NCI-H526 treated with DMSO at 0.1 percent for 48 hours (cell line): Measurements from ENCODE around the gene CACTIN.
A peak's percentile ranks its signal among the peaks of the same experiment; 100 is the strongest.
"Not testable (repeated sequence)": the region's sequence is repeated elsewhere in the genome, so short reads cannot be mapped to it uniquely, and the experiment has no call there.

Experiments
- DNase-seq: peaks from one replicate; lab custom pipeline; 2025; lab: John Stamatoyannopoulos, UW

CACTIN gene

GRCh38 chr19:3586707-3587346 lies 39.8 kb downstream of the CACTIN start:
- DNase-seq, result no peak

GRCh38 chr19:3586127-3586626 lies 40.4 kb downstream of the CACTIN start:
- no peak for DNase-seq

GRCh38 chr19:3585301-3586126 lies 41.1 kb downstream of the CACTIN start, which contains the start of gene GIPC3:
Gene GIPC3, plus strand, starts transcription at chr19:3585478. Its CDS starts 120 bp downstream, at chr19:3585598.
- DNase-seq, result no peak

GRCh38 chr19:3584036-3584802 lies 42.4 kb downstream of the CACTIN start:
- DNase-seq, result not testable (repeated sequence)

- not testable (repeated sequence) for DNase-seq
Observed at GRCh38 chr19:3581792-3582191, 44.8 kb downstream of the CACTIN start.

- DNase-seq, result no peak
Observed at GRCh38 chr19:3580156-3580934, 46.2 kb downstream of the CACTIN start.

- no peak for DNase-seq
Observed at GRCh38 chr19:3578390-3578789, 48.2 kb downstream of the CACTIN start.

- no peak for DNase-seq
Observed at GRCh38 chr19:3577723-3578344, 48.8 kb downstream of the CACTIN start.

- no peak for DNase-seq
Observed at GRCh38 chr19:3576696-3577443, 49.7 kb downstream of the CACTIN start.

GRCh38 chr19:3575949-3576673 lies 50.5 kb downstream of the CACTIN start:
- no peak for DNase-seq

- no peak for DNase-seq
Observed at GRCh38 chr19:3575260-3575741, 51.3 kb downstream of the CACTIN start.

- DNase-seq, result peak; percentile 62
Observed at GRCh38 chr19:3573858-3574637, 52.5 kb downstream of the CACTIN start.

GRCh38 chr19:3573162-3573857 lies 53.3 kb downstream of the CACTIN start:
- DNase-seq, result no peak

- DNase-seq, result no peak
Observed at GRCh38 chr19:3572855-3573161, 53.8 kb downstream of the CACTIN start, which contains the start of gene HMG20B. Gene HMG20B, plus strand, starts transcription at chr19:3572944. Its CDS starts 366 bp downstream, at chr19:3573310.

- DNase-seq, result peak; percentile 94
Observed at GRCh38 chr19:3572132-3572854, 54.3 kb downstream of the CACTIN start.

GRCh38 chr19:3570606-3571011 lies 56.0 kb downstream of the CACTIN start:
- no peak for DNase-seq

- not testable (repeated sequence) for DNase-seq
Observed at GRCh38 chr19:3570042-3570441, 56.5 kb downstream of the CACTIN start.
